ENCODE results near the gene SLC27A1.
"Not testable (repeated sequence)": the region's sequence is repeated elsewhere in the genome, so short reads cannot be mapped to it uniquely, and the experiment has no call there.

DNA sequence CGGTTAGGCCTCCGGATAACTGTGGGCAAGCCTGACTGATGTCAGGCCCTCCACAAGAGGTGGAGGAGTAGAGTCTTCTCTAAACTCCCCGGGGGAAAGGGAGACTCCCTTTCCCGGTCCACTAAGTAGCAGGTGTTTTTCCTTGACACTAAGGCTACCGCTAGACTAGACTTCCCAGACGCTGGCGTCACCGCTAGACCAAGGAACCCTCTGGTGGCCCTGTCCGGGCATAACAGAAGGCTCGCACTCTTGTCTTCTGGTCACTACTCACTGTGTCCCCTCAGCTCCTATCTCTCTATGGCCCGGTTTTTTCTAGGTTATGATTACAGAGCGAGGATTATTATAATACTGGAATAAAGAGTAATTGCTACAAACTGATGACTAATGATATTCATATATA, 28.7 kb downstream of the SLC27A1 start:
- TF ChIP-seq, protein P1, sequence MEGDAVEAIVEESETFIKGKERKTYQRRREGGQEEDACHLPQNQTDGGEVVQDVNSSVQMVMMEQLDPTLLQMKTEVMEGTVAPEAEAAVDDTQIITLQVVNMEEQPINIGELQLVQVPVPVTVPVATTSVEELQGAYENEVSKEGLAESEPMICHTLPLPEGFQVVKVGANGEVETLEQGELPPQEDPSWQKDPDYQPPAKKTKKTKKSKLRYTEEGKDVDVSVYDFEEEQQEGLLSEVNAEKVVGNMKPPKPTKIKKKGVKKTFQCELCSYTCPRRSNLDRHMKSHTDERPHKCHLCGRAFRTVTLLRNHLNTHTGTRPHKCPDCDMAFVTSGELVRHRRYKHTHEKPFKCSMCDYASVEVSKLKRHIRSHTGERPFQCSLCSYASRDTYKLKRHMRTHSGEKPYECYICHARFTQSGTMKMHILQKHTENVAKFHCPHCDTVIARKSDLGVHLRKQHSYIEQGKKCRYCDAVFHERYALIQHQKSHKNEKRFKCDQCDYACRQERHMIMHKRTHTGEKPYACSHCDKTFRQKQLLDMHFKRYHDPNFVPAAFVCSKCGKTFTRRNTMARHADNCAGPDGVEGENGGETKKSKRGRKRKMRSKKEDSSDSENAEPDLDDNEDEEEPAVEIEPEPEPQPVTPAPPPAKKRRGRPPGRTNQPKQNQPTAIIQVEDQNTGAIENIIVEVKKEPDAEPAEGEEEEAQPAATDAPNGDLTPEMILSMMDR (IDR thresholded peaks at IDR 0.05; ENCODE audit: low read length): not testable (repeated sequence)
- not testable (repeated sequence) for TF ChIP-seq EZH2 (optimal IDR thresholded peaks at IDR 0.05; ENCODE audit: low read depth, low read length)

Measured in MM.1S (cell line).